PC-9 (cell line): Measurements from ENCODE around the gene CTXND1. TPM values are rescaled to one million over a fixed set of nuclear protein-coding genes. Genes with fewer than 3 reads are reported as not detected.

Experiments
- BruUV-seq: library from RNA; stranded (reverse); fragments of 400-500 nt; replicated peaks from 2 replicates; lab custom pipeline; 2021; lab: Mats Ljungman, UMichigan
- CTCF ChIA-PET: fragments of 300-600 bp; sonication (Branson Sonifier 250); formaldehyde crosslinking; loops from one replicate; lab custom pipeline; 2022; ENCODE audit warnings: antibody characterized with exemption; lab: Charles Lee
- POLR2A ChIA-PET: fragments of 300-600 bp; sonication (Branson Sonifier 250); formaldehyde crosslinking; loops from one replicate; lab custom pipeline; 2022; ENCODE audit warnings: antibody characterized with exemption; ENCODE audit not compliant: unreplicated experiment; lab: Charles Lee
- DNase-seq, 2 experiments: peaks; one replicate each; pipeline versions ENCODE4 v3.0.0 to v3.0.0-alpha.2; 2015 to 2022; ENCODE audit warnings: mixed read lengths in 1 of 2
- H2AFZ ChIP-seq: fragments of 200-600 bp; sonication (generic); 2 replicates; pipeline ENCODE4 v1.8.1; 2017; ENCODE audit warnings: antibody characterized with exemption
- H3F3A ChIP-seq: fragments of 200-600 bp; sonication (generic); 2 replicates; pipeline ENCODE4 v1.8.1; 2017; ENCODE audit warnings: antibody characterized with exemption, mild to moderate bottlenecking, low read depth; ENCODE audit not compliant: insufficient read depth
- H3K27ac ChIP-seq: fragments of 200-600 bp; sonication (generic); 2 replicates; pipeline ENCODE4 v1.6.1; 2016; ENCODE audit warnings: mixed run types
- H3K27me3 ChIP-seq: fragments of 200-600 bp; sonication (generic); 2 replicates; pipeline ENCODE4 v1.6.1; 2016; ENCODE audit warnings: low read depth, mixed run types; ENCODE audit not compliant: insufficient read depth
- H3K36me3 ChIP-seq: fragments of 200-600 bp; sonication (generic); 2 replicates; pipeline ENCODE4 v1.6.1; 2016; ENCODE audit warnings: low read depth, mixed run types
- H3K4me1 ChIP-seq: fragments of 200-600 bp; sonication (generic); replicated peaks from 2 replicates; pipeline ENCODE4 v1.6.1; 2016; ENCODE audit warnings: mixed run types; ENCODE audit not compliant: insufficient read depth
- H3K4me2 ChIP-seq: fragments of 200-600 bp; sonication (generic); 2 replicates; pipeline ENCODE4 v1.6.1; 2017; ENCODE audit warnings: mixed run types
- H3K4me3 ChIP-seq: fragments of 200-600 bp; sonication (generic); 2 replicates; pipeline ENCODE4 v1.6.1; 2016; ENCODE audit warnings: mixed run types
- H3K79me2 ChIP-seq: fragments of 200-600 bp; sonication (generic); 2 replicates; pipeline ENCODE4 v1.6.1; 2017; ENCODE audit warnings: low read depth, mixed run types
- H3K9me2 ChIP-seq: fragments of 200-600 bp; sonication (generic); 2 replicates; pipeline ENCODE4 v1.8.1; 2017; ENCODE audit warnings: mild to moderate bottlenecking; ENCODE audit not compliant: insufficient read depth
- H3K9me3 ChIP-seq: fragments of 200-600 bp; sonication (generic); 2 replicates; pipeline ENCODE4 v1.8.1; 2016; ENCODE audit warnings: low read depth; ENCODE audit not compliant: insufficient read depth
- H4K20me1 ChIP-seq: fragments of 200-600 bp; sonication (generic); 2 replicates; pipeline ENCODE4 v1.8.1; 2017; ENCODE audit not compliant: insufficient read depth
- EZH2 ChIP-seq: fragments of 200-600 bp; sonication (generic); IDR thresholded peaks from 2 replicates; pipeline ENCODE4 v1.8.0; 2017; ENCODE audit warnings: antibody characterized with exemption, low read depth
- intact Hi-C: fragments of 100-400 bp; cut with micrococcal nuclease; formaldehyde crosslinking; loops from one replicate; pipeline ENCODE4 v1.10.0; 2022; ENCODE audit not compliant: unreplicated experiment
- total RNA-seq: library from RNA; stranded (reverse); gene quantifications from 2 replicates; pipeline ENCODE4 v1.2.3, GENCODE V29; 2021
- TF ChIP-seq, protein P1 (sequence below): fragments of 200-600 bp; sonication (generic); conservative IDR thresholded peaks from 2 replicates; pipeline ENCODE4 v1.6.1; 2017; ENCODE audit warnings: mixed run types, antibody characterized with exemption, mild to moderate bottlenecking, moderate library complexity

CTXND1 gene
- total RNA-seq, 1 experiment from 2014 or later = not detected

DNA sequence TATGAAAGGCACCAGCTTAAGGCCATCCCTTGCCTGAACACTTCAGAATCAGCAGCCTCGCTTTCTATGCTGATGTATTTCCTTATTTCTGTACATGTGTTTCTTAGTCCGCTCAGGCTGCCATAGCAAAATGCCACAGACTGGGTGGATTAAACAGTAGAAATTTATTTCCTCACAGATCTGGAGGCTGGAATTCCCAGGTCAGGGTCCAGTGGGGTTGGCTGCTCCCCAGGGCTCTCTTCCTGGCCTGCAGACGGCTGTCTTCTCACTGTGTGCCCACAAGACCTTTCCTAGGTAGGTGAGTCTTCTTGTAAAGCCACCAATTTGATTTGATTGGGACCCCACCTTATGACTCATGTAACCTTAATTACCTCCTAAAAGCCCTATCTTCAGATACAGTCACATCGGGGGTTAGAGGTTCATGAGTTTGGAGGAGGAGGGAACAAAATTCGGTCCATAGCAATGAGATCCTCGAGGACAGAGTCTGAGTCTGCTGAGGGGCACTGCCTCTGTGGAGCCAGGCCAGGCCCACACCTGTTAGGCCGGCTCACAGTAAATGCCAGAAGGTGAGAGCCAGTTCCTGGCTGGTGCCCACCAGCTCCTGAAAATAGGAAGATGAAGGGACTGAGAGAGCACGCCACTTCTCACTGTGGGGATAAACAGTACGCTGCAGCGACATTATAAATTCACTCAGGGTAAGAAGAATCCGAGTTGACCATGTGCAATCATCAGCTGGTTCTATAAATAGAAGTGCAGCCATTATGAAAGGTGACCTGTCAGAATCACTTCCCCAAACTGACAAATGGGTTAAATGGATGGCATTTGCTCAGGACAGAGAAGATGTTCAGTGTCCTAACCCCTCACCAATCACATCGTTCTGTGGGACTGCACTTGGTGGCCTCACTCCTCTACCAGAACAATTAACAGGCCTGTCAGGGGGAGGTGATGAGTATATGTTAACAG is 41.1 kb downstream of the CTXND1 start:
- intact Hi-C loops = no loop called here
- no peak overlapping the region for H3K4me2 ChIP-seq
- peaks cover 11% of the 10 kb centered on the region for H3K4me1 ChIP-seq
- TF ChIP-seq, protein P1, sequence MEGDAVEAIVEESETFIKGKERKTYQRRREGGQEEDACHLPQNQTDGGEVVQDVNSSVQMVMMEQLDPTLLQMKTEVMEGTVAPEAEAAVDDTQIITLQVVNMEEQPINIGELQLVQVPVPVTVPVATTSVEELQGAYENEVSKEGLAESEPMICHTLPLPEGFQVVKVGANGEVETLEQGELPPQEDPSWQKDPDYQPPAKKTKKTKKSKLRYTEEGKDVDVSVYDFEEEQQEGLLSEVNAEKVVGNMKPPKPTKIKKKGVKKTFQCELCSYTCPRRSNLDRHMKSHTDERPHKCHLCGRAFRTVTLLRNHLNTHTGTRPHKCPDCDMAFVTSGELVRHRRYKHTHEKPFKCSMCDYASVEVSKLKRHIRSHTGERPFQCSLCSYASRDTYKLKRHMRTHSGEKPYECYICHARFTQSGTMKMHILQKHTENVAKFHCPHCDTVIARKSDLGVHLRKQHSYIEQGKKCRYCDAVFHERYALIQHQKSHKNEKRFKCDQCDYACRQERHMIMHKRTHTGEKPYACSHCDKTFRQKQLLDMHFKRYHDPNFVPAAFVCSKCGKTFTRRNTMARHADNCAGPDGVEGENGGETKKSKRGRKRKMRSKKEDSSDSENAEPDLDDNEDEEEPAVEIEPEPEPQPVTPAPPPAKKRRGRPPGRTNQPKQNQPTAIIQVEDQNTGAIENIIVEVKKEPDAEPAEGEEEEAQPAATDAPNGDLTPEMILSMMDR = no peak
- TF ChIP-seq EZH2 = no peak
- POLR2A ChIA-PET = no interaction called here
- no peaks in the 10 kb centered on the region for H3K9me2 ChIP-seq
- H3K79me2 ChIP-seq = no peaks in the 10 kb centered on the region
- H3K27ac ChIP-seq = no peak overlapping the region
- H2AFZ ChIP-seq = no peak overlapping the region
- no TSS peak for BruUV-seq
- no peaks in the 10 kb centered on the region; the same call in 1 of the 2 replicates for H3K9me3 ChIP-seq
- H4K20me1 ChIP-seq = no peaks in the 10 kb centered on the region
- H3K4me3 ChIP-seq = no peak overlapping the region
- no peaks in the 10 kb centered on the region for H3K27me3 ChIP-seq
- no peak for DNase-seq
- CTCF ChIA-PET = no interaction called here
- H3F3A ChIP-seq = 0 out of 2 replicates have a peak, but pooled peaks cover 8% of the 10 kb centered on the region
- H3K36me3 ChIP-seq = no peaks in the 10 kb centered on the region

DNA sequence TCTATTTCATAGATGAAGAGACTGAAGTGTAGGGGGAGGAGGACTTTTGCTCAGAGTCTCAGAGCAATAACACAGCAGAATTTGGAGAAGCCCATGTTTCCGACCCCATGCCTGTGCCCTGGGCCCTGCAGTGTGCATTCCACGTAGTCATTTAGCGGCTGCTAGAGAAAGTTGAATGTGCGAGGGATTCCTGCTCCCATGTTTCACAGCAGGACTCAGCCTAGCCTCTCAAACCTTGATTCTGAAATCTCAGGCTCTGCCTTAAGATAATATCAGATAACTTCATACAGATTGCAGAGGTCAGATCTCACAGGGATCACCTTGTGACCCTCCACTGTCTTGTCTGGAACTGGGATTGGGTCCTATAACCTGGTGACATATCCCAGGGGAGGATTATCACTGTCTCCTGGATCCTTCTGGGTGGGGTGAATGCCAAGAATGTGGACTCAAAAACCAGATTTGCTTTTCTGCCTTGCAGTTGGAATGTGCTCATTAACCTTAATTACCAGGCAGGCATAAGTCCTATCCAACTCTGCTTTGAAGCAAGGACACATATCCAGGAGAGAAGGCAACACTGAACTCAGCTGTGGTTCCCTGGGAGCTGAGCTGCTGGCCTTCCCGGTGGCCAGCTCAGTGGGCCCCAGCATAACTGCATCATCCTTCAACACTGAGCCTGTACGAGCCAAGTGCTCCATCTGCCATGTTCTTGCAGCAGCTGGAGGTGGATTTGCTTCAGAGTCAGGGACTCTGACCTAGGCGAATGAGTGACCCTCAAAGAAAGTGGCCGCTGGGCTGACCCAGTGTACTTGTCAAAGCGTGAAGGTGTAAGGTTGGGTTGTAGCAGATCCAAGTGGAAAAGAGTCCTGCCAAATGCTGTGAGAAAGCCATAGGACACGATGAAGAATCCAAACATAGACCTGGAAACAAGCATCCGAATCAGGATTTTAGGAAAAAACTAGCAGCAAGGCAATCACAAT is 43.0 kb downstream of the CTXND1 start:
- Histone ChIP-seq H3K4me1 (peaks cover 11% of the 10 kb centered on the region), H3K9me2 (no peaks in the 10 kb centered on the region), H3K9me3 (no peaks in the 10 kb centered on the region; the same call in 1 of the 2 replicates), H3K79me2 (no peaks in the 10 kb centered on the region), H3K4me3 (no peak overlapping the region), H4K20me1 (no peaks in the 10 kb centered on the region), H3K27me3 (no peaks in the 10 kb centered on the region), H2AFZ (no peak overlapping the region), H3K27ac (no peak overlapping the region), H3F3A (0 out of 2 replicates have a peak, but pooled peaks cover 8% of the 10 kb centered on the region), H3K4me2 (no peak overlapping the region), H3K36me3 (no peaks in the 10 kb centered on the region)
- no peak for DNase-seq
- intact Hi-C loops = no loop called here
- no TSS peak for BruUV-seq
- TF ChIP-seq EZH2 = no peak
- TF ChIP-seq, protein P1 = no peak
- CTCF ChIA-PET = no interaction called here
- POLR2A ChIA-PET = no interaction called here

- H3K79me2 ChIP-seq = no peaks in the 10 kb centered on the region
- no peaks in the 10 kb centered on the region for H3K36me3 ChIP-seq
- ChIA-PET CTCF (no interaction called here), POLR2A (no interaction called here)
- no peaks in the 10 kb centered on the region; the same call in 1 of the 2 replicates for H3K9me3 ChIP-seq
- BruUV-seq = no TSS peak
- 0 out of 2 replicates have a peak, but pooled peaks cover 8% of the 10 kb centered on the region for H3F3A ChIP-seq
- H3K27me3 ChIP-seq = no peaks in the 10 kb centered on the region
- H4K20me1 ChIP-seq = no peaks in the 10 kb centered on the region
- no peaks in the 10 kb centered on the region for H3K9me2 ChIP-seq
- H3K27ac ChIP-seq = no peak overlapping the region
- no peak overlapping the region for H2AFZ ChIP-seq
- H3K4me1 ChIP-seq = peaks cover 14% of the 10 kb centered on the region
- TF ChIP-seq, protein P1 = no peak
- no peak for TF ChIP-seq EZH2
- H3K4me2 ChIP-seq = 0 out of 2 replicates have a peak overlapping the region, but pooled peaks have one; percentile 46
- intact Hi-C loops = no loop called here
- no peak overlapping the region for H3K4me3 ChIP-seq
- DNase-seq = peak in 1 of 2 experiments; percentile 66
These were observed 44.1 kb downstream of the CTXND1 start for GRCh38 chr15:80207887-80208286.
